B cell (primary cell): Measurements from ENCODE around the gene PROM1.

Experiments
- CTCF ChIP-seq: fragments of 200-600 bp; IDR thresholded peaks from one replicate; pipeline ENCODE4 v1.8.0; 2022; ENCODE audit warnings: antibody characterized with exemption, mild to moderate bottlenecking
- EZH2 ChIP-seq: IDR thresholded peaks from 2 replicates; pipeline ENCODE4 v1.6.1; 2012; ENCODE audit warnings: borderline replicate concordance, low read depth, mild to moderate bottlenecking, moderate library complexity, low read length; ENCODE audit not compliant: insufficient read depth, poor library complexity, severe bottlenecking

GRCh38 chr4:16082426-16083240, 1.2 kb downstream of the PROM1 start:
- TF ChIP-seq CTCF (no peak), EZH2 (no peak)
